Neuronal stem cell (in vitro differentiated cells): ENCODE data around the gene CLIC3.
"Not testable (repeated sequence)": the region's sequence is repeated elsewhere in the genome, so short reads cannot be mapped to it uniquely, and the experiment has no call there.

Source experiments
- DNase-seq: peaks from one replicate; pipeline ENCODE4 v3.0.0-alpha.2; 2013; ENCODE audit warnings: low spot score
- H2AFZ ChIP-seq: one replicate; pipeline ENCODE4 v1.6.1; 2013; ENCODE audit warnings: mild to moderate bottlenecking, low read length, inconsistent platforms
- H2AK5ac ChIP-seq: 2 replicates; pipeline ENCODE4 v1.6.1; 2013; ENCODE audit warnings: low read depth, mild to moderate bottlenecking, inconsistent platforms, low read length, moderate library complexity, mixed read lengths
- H2BK120ac ChIP-seq: 2 replicates; pipeline ENCODE4 v1.6.1; 2013; ENCODE audit warnings: low read depth, mild to moderate bottlenecking, inconsistent platforms, low read length, moderate library complexity, mixed read lengths
- H2BK12ac ChIP-seq: one replicate; pipeline ENCODE4 v1.6.1; 2013; ENCODE audit warnings: low read length, inconsistent platforms
- H2BK15ac ChIP-seq: 2 replicates; pipeline ENCODE4 v1.6.1; 2013; ENCODE audit warnings: mild to moderate bottlenecking, low read length, inconsistent platforms, mixed read lengths
- H2BK5ac ChIP-seq: one replicate; pipeline ENCODE4 v1.6.1; 2013; ENCODE audit warnings: inconsistent platforms, mild to moderate bottlenecking, low read length, moderate library complexity
- H3K14ac ChIP-seq: one replicate; pipeline ENCODE4 v1.6.1; 2013; ENCODE audit warnings: low read length, inconsistent platforms
- H3K18ac ChIP-seq: 2 replicates; pipeline ENCODE4 v1.6.1; 2013; ENCODE audit warnings: low read length, inconsistent platforms
- H3K23ac ChIP-seq: 2 replicates; pipeline ENCODE4 v1.6.1; 2013; ENCODE audit warnings: low read depth, mild to moderate bottlenecking, mixed read lengths, low read length, inconsistent platforms; ENCODE audit not compliant: poor library complexity
- H3K27ac ChIP-seq: replicated peaks from 3 replicates; pipeline ENCODE4 v1.5.1; 2013; ENCODE audit warnings: low read length, inconsistent platforms
- H3K27me3 ChIP-seq, 3 experiments: 2 replicates each; pipeline ENCODE4 v1.6.1; 2013; ENCODE audit warnings: low read length in 3 of 3, mild to moderate bottlenecking in 2 of 3, inconsistent platforms in 1 of 3, low read depth in 1 of 3, mixed read lengths in 1 of 3, moderate library complexity in 1 of 3; ENCODE audit not compliant: control insufficient read depth in 3 of 3, insufficient read depth in 3 of 3
- H3K36me3 ChIP-seq, 2 donors: replicated peaks in 1 of 2; 2 replicates each; pipeline ENCODE4 v1.6.1; 2013; ENCODE audit warnings: low read length in 2 of 2; ENCODE audit not compliant: control insufficient read depth in 2 of 2, insufficient read depth in 2 of 2
- H3K4ac ChIP-seq: 2 replicates; pipeline ENCODE4 v1.6.1; 2013; ENCODE audit warnings: inconsistent platforms, mild to moderate bottlenecking, low read length, moderate library complexity
- H3K4me1 ChIP-seq, 2 donors: 1 replicate in 1 of 2; 2 replicates in 1 of 2; pipeline ENCODE4 v1.6.1; 2013; ENCODE audit warnings: low read length in 2 of 2, low read depth in 1 of 2; ENCODE audit not compliant: control insufficient read depth in 2 of 2, insufficient read depth in 1 of 2
- H3K4me2 ChIP-seq: one replicate; pipeline ENCODE4 v1.6.1; 2013; ENCODE audit warnings: mild to moderate bottlenecking, low read length, inconsistent platforms; ENCODE audit not compliant: insufficient read depth, poor library complexity, severe bottlenecking
- H3K4me3 ChIP-seq, 2 donors: 2 replicates each; pipeline ENCODE4 v1.5.1; 2013; ENCODE audit warnings: low read length in 2 of 2, mild to moderate bottlenecking in 2 of 2, inconsistent platforms in 1 of 2, moderate library complexity in 1 of 2
- H3K79me1 ChIP-seq: one replicate; pipeline ENCODE4 v1.6.1; 2013; ENCODE audit warnings: low read depth, mild to moderate bottlenecking, inconsistent platforms, low read length, moderate library complexity
- H3K9ac ChIP-seq: one replicate; pipeline ENCODE4 v1.6.1; 2013; ENCODE audit warnings: mild to moderate bottlenecking, low read depth, low read length, inconsistent platforms; ENCODE audit not compliant: poor library complexity
- H3K9me3 ChIP-seq, 2 donors: replicated peaks in 1 of 2; 2 replicates each; pipeline versions ENCODE3 to v1.6.1; 2013; ENCODE audit warnings: low read length in 2 of 2, mild to moderate bottlenecking in 2 of 2, inconsistent platforms in 1 of 2, low read depth in 1 of 2, mixed read lengths in 1 of 2, moderate library complexity in 1 of 2; ENCODE audit not compliant: control insufficient read depth in 2 of 2, insufficient read depth in 1 of 2
- H4K8ac ChIP-seq: one replicate; pipeline ENCODE4 v1.6.1; 2013; ENCODE audit warnings: low read depth, mild to moderate bottlenecking, inconsistent platforms, low read length, moderate library complexity
- H4K91ac ChIP-seq: one replicate; pipeline ENCODE4 v1.6.1; 2013; ENCODE audit warnings: low read length, low read depth, mild to moderate bottlenecking, inconsistent platforms; ENCODE audit not compliant: poor library complexity
- WGBS, 2 donors: extraction: QIAGEN DNeasy Blood & Tissue Kit; methylation state at CpG; one replicate each; pipeline ENCODE4 v1.1.7; 2013; ENCODE audit warnings: missing lambda C conversion rate in 2 of 2, mixed read lengths in 1 of 2; ENCODE audit not compliant: insufficient read length in 2 of 2, insufficient replicate concordance in 1 of 2; ENCODE audit errors: extremely low coverage in 2 of 2; 5-methylcytosine and 5-hydroxymethylcytosine counted together

CLIC3 gene

DNA sequence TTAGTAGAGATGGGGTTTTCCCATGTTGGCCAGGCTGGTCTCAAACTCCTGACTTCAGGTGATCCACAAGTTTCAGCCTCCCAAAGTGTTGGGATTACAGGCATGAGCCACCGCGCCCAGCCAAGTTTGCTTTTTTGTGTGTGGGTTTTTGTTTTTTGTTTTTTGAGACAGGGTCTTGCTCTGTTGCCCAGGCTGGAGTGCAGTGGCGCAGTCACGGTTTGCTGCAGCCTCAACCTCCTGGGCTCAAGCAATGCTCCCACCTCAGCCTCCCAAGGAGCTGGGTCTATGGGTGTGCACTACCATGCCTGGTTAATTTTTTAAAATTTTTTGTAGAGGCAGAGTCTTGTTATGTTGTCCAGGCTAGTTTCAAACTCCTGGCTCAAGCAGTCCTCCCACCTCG is 37.1 kb upstream of the CLIC3 start:
- H3K4me3 ChIP-seq, H2BK5ac ChIP-seq, H3K14ac ChIP-seq, H3K27me3 ChIP-seq, H2BK120ac ChIP-seq, H3K23ac ChIP-seq, H3K79me1 ChIP-seq, H2AFZ ChIP-seq, H2BK12ac ChIP-seq, H3K36me3 ChIP-seq, H3K9me3 ChIP-seq, H3K4me2 ChIP-seq, H4K8ac ChIP-seq, H3K4ac ChIP-seq, DNase-seq, H3K9ac ChIP-seq, H3K27ac ChIP-seq, H4K91ac ChIP-seq: not testable (repeated sequence)
- Histone ChIP-seq H3K4me1 (peaks cover 9 to 15% of the 10 kb centered on the region in 2 donors), H2BK15ac (peak overlapping the region; percentile 67), H3K18ac (peak overlapping the region; percentile 38), H2AK5ac (peak overlapping the region; percentile 70)
- WGBS, 2 donors = no CpG with 5 or more reads among the region's 5 CpGs

DNA sequence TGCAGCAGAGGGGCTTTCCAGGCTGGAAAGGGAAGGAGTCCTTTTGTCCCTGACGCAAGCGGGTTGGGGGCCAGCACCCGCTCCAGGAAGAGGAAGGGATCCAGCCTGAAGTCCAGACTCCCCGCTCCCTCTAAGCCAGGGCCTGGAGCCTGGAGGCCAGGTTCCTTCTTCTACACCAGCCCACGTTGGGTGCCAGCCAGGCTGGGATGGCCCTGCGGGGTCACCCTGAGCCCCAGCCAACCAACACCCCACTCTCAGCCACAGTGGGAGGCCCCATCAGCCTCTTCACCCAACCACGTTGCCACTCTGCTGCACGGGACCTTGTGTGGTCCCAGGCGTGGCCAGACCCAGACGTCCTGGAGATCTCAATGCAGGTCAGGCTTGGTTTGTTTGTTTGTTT is 36.5 kb upstream of the CLIC3 start:
- Histone ChIP-seq H3K4me3 (no peak overlapping the region), H3K27me3 (peaks cover 0 to 10% (median 0%) of the 10 kb centered on the region in 3 experiments), H3K9me3 (no peaks in the 10 kb centered on the region), H4K91ac (no peak overlapping the region), H3K4me2 (no peak overlapping the region), H2BK12ac (no peak overlapping the region), H4K8ac (no peak overlapping the region), H3K27ac (no peak overlapping the region), H3K4ac (no peak overlapping the region), H2AFZ (peak overlapping the region; percentile 7), H2BK5ac (no peak overlapping the region), H3K14ac (no peak overlapping the region), H3K4me1 (peaks cover 9 to 16% of the 10 kb centered on the region in 2 donors), H3K18ac (peak overlapping the region; percentile 6), H2BK15ac (no peak overlapping the region), H2BK120ac (no peak overlapping the region), H3K36me3 (peaks cover 0 to 7% of the 10 kb centered on the region in 2 donors), H3K9ac (peak overlapping the region; percentile 51), H3K79me1 (peaks cover 3% of the 10 kb centered on the region), H3K23ac (no peak overlapping the region), H2AK5ac (peak overlapping the region; percentile 86)
- DNase-seq = no peak
- no CpG with 5 or more reads among the region's 10 CpGs for WGBS, 2 donors

DNA sequence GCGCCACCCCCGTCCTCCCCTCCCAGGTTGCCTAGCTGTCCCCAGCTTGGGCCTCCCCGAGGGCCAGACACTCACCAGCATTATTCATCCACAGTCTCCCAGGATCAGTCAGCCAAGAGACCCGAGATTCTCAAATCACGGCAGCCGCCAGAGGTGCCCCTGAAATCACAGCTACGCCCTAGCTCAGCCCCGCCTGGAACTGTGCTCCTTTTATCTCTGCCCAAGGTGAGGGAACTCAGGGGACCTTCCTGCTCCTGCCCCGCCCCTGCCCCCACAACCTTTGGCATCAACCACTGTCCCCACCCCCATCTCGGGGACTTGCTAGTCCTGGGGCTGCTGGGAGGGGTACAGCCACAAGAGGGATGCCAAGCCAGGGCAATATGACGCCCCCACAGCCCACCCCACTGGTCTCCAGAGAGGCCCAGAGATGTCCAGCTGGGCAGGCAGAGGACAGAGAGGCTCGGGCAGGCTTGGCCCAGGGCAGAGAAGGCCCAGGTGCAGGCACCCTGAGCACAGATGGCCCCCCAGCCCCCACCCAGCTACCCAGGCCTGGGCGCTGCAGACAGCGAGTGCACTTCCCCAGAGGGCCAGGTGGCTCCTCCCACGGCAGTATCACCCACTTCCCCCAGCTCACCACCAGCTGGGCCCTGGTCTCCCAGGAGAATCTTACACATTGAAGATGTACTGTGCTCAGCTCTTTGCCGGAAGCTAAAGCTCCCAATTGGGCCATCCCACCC is 35.7 kb upstream of the CLIC3 start, which contains the start of gene FUT7:
TSS of gene FUT7 (minus strand) at position 185 of the 737 bp plus-strand sequence. CDS start at position 88, 97 bp downstream.
- peak within 1 kb of the TSS; percentile 7 for H2AFZ ChIP-seq
- peak within 1 kb of the TSS; percentile 71 for H3K14ac ChIP-seq
- no peak within 1 kb of the TSS for H2BK12ac ChIP-seq
- H3K27me3 ChIP-seq = peaks cover 0 to 10% (median 0%) of the 10 kb centered on the region in 3 experiments
- H3K36me3 ChIP-seq = peaks cover 0 to 1% of the 10 kb centered on the region in 2 donors
- no peak within 1 kb of the TSS for H2BK120ac ChIP-seq
- peak within 1 kb of the TSS; percentile 52 for H2BK15ac ChIP-seq
- H3K4me3 ChIP-seq = no peak within 1 kb of the TSS
- H3K27ac ChIP-seq = no peak within 1 kb of the TSS
- no peak within 1 kb of the TSS for H4K8ac ChIP-seq
- DNase-seq = no peak
- H3K4ac ChIP-seq = no peak within 1 kb of the TSS
- peaks cover 3% of the 10 kb centered on the region for H3K79me1 ChIP-seq
- H4K91ac ChIP-seq = no peak within 1 kb of the TSS
- peak within 1 kb of the TSS; percentile 86 for H2AK5ac ChIP-seq
- whole genome bisulfite sequencing, 2 donors = no CpG with 5 or more reads among the region's 16 CpGs
- H2BK5ac ChIP-seq = peak within 1 kb of the TSS; percentile 2
- no peak within 1 kb of the TSS for H3K4me2 ChIP-seq
- peak within 1 kb of the TSS; percentile 65 for H3K23ac ChIP-seq
- no peaks in the 10 kb centered on the region for H3K9me3 ChIP-seq
- peak within 1 kb of the TSS; percentile 24 for H3K18ac ChIP-seq
- peaks cover 12 to 21% of the 10 kb centered on the region in 2 donors for H3K4me1 ChIP-seq
- H3K9ac ChIP-seq = peak within 1 kb of the TSS; percentile 51
